Gastrocnemius medialis (tissue), 4 donors: ENCODE data around the gene INPP4B.

Source experiments
- POLR2A ChIP-seq, 2 donors: fragments of 450-650 bp; IDR thresholded peaks; one replicate each; pipeline ENCODE4 v1.6.1; 2017; ENCODE audit warnings: antibody characterized with exemption in 2 of 2, mild to moderate bottlenecking in 2 of 2, moderate library complexity in 2 of 2
- TF ChIP-seq, protein P1 (sequence below), 5 experiments: fragments of 450-650 bp in 3 of 5; fragments of 200-600 bp in 2 of 5; sonication (generic) in 2 of 5; IDR thresholded peaks in 4 of 5; conservative IDR thresholded peaks in 1 of 5; 1 replicate in 4 of 5; 2 replicates in 1 of 5; pipeline ENCODE4 v1.5.1; 2016 to 2019; ENCODE audit warnings: antibody characterized with exemption in 5 of 5, mild to moderate bottlenecking in 3 of 5, moderate library complexity in 3 of 5

- TF ChIP-seq, protein P1, sequence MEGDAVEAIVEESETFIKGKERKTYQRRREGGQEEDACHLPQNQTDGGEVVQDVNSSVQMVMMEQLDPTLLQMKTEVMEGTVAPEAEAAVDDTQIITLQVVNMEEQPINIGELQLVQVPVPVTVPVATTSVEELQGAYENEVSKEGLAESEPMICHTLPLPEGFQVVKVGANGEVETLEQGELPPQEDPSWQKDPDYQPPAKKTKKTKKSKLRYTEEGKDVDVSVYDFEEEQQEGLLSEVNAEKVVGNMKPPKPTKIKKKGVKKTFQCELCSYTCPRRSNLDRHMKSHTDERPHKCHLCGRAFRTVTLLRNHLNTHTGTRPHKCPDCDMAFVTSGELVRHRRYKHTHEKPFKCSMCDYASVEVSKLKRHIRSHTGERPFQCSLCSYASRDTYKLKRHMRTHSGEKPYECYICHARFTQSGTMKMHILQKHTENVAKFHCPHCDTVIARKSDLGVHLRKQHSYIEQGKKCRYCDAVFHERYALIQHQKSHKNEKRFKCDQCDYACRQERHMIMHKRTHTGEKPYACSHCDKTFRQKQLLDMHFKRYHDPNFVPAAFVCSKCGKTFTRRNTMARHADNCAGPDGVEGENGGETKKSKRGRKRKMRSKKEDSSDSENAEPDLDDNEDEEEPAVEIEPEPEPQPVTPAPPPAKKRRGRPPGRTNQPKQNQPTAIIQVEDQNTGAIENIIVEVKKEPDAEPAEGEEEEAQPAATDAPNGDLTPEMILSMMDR (IDR thresholded peaks at IDR 0.05 in 4 of 5, conservative IDR thresholded peaks at IDR 0.05 in 1 of 5): no peak
- no peak for TF ChIP-seq POLR2A (IDR thresholded peaks at IDR 0.05)
Measured at GRCh38 chr4:142358656-142359055, 487.4 kb downstream of the INPP4B start.
